NCI-H2081 (cell line): Measurements from ENCODE around the gene CDKAL1.

Source experiments
- DNase-seq, 2 experiments: peaks; one replicate each; lab custom pipeline; 2025; lab: John Stamatoyannopoulos, UW

The CDKAL1 gene

GRCh38 chr6:21103626-21104224, 569.5 kb downstream of the CDKAL1 start:
- DNase-seq = peak in 1 of 2 experiments; percentile 57

DNA sequence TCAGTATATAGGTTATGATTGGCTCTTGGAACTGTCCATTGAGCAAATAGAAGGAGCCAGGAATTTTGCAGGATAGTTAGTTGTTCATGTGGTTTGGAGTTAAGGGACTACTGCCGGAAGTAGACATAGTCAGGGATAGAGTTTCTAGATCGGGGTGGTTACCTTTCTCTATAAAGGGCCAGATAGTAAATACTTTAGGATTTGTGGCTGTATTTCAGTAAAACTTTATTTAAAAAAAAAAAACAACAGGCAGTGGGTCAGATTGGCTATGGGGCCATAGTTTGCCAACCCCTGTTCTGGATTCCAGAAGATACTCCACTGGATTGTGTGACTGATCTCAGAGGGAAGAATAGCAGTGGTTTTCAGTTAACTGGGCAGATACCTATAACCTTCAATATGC, 570.0 kb downstream of the CDKAL1 start:
- DNase-seq = no peak

DNA sequence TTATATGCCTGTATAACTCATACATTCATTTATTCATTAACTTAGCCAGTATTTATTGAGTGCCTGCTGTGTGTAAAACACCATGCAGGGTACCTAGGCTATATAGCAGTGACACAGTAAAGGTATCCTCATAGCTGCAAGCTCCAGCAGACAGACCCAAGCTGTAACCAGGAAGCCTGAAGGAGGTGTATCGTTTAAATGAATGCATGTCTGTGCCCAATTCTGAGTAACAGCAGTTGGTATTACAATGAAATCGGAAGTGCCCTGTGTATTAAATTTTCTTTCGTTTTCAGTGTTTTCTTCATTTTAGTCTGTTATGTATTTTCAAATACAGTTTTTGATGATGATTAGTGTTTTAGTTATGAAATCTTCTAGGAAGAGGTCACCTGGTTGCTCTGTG, 573.5 kb downstream of the CDKAL1 start:
- DNase-seq = no peak

DNA sequence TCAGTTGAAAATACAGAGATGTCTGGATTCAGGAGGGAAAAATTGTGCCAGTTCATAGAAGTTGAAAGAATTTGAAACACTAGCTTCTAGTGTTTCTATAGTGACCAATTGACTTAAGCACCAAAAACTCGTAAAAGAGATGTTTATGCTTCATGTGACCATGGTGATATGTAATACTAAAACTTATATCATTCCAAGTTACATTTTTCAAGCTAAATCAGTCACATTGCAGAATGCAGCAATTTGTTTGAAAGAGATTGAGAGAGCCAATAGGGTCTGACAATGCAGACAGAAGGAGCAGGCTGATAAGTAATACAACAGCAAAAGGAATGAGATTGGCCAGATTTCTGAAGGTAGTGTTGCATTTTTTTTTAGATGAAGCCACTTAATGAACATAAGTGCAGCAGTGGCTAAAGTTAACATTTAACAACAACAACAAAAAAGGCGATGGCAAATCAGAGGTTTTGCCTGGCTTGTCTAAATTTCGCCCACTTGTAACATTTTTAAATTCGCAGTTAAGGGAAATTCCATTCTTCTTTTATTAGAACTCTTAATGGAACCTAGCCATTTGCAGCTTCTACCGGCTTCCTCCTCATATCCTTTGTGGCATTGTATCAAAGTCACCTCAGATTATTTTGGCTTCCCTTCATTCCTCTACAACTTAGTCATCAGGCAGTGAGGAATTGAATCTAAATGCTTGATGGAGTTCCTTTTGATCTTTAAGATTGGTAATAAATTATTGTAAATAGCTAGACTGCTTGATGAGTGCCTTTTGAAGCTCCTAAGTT, 575.3 kb downstream of the CDKAL1 start:
- DNase-seq = no peak

DNA sequence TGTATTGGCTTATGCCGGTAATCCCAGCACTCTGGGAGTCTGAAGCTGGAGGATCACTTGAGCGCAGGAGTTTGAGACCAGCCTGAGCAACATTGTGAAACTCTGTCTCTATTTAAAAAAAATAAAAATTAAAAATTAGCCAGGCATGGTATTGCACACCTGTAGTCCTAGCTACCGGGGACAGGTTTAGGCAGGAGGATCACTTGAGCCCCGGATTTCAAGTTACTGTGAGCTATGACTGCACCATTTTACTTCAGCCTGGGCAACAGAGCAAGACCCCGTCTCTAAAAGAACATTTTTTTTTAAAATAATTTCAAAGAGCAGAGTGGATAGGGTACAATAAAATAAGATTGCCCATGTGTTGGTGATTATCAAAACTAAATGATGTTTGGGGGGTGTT, 576.4 kb downstream of the CDKAL1 start:
- DNase-seq = no peak

GRCh38 chr6:21111093-21111725, 577.0 kb downstream of the CDKAL1 start:
- DNase-seq = peak; percentile 59 to 90

- DNase-seq = peak; percentile 45 to 86
Observed at GRCh38 chr6:21115111-21115510, 580.9 kb downstream of the CDKAL1 start.

DNA sequence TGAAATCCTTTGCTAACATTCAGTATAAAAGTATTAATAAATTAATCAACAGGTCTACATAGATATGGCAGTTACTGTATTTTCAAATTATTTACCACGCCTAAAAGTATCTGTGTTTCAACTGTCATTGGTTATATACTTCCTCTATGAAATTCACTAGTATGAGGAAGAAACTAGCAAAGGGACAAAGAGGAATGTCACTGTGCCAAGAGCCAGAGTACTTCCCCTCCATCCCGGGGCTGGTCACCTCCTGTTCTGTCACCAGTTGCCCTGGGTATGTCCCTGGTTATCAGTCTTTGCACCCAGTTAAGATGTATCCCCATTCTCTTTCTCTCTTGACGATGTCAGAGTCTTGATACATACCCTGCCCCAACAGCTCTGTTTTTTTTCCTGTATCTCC, 582.5 kb downstream of the CDKAL1 start:
- no peak for DNase-seq

DNA sequence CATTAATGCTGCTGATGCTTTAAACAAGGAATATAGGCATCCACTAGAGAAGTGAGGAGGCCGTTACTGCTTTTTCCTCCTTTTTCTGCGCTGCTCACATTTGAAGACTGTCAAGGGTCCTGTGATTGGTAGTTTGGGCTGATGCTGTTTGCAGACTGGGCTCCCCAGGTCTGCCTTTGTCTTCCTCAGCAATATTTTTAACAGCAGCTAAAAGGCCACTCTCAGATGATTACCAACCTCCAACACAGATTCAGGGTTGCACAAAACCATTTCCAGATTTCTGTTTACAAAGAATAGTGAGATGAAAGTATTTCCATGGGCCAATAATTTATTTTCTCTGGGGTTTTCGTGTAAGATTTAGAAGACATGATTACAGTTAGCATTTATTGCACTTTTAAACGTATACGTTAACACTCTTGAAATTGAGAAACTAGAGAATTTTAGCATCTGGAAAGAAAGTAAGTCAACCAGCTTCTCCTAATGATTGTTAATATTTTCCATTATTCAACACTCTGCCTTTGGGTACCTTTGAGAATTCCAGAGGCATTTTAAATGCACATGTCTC, 584.0 kb downstream of the CDKAL1 start:
- peak; percentile 16 to 43 for DNase-seq

- DNase-seq = no peak
Observed at GRCh38 chr6:21121636-21122136, 587.4 kb downstream of the CDKAL1 start.

DNA sequence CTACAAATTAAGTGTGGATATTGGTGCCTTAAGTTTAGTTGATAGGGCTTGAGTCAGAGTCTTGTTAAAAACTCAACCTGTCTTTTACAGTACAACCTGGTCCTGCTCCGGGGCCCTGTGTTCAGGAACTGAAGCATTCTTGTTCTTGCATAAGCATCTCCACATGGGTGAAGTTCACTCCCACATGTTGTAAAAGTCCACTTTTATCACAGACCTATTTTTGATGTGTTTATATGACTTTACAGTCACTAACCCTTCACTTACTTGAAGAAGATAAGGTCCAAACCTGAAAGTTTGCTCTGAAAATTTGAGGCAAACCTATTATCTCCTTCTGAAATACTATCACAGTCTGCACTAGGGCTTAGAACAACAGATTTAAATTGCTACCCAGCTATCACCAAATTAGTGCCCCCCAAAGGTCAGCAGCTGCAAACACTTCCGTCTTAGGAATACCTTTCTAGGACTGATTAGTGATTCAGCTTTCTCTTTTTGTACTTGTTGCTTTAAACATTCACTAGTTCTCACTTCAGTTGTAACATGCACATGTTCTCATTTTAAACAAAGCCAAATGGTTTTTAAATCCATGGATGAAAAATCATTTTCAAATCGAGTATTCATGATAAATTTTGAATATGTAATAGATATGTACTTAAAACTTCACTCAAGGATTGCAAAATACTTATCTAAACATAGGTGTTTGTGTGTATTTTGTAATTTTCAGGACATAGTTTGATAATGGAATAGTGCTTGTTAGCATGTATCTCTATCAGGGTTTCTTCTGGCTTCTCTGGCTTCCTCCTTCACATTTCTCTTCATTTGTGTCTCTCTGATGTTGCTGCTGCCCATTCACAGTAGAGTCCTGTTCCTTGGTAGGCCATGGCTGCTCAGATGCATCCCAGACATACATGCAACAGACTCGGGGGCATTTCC, 589.5 kb downstream of the CDKAL1 start:
- no peak for DNase-seq

DNA sequence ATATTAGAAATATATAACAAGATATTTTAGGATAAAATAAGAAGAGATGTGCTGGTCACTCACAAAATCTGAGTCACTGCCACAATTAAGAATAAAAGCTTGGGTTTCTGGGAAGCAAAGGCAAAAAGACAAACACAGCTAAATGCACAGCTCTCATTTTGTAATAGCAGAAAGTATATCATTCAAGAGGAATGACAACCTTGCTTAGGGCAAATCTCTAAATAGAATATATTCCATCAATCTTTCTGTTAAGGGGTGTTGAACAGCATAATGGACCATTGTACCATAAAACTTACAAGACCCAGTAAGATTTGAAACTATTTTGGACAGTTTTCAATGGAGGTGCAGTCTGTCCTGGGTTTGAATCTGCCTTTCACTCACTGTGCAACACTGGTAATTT, 594.3 kb downstream of the CDKAL1 start:
- no peak for DNase-seq

- DNase-seq = no peak
Observed at GRCh38 chr6:21131406-21131805, 597.1 kb downstream of the CDKAL1 start.

DNA sequence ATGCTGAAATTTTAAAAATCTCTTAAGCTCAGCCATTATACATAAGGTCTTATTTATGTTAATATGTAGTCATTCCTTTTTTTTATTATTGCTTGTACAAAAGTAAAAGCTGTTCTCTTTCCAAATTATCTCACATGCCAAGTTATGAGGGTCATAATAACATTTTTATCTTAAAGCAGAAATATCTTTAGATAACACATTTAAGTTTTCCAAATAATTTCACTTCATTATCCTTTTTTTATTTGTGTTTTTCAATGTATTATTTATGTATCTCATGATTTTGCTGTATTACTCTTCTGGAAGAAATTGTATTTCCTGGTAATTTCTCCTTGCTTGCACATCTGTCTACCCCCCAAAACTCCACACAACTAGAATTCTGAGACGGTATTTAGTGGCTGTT, 598.2 kb downstream of the CDKAL1 start:
- DNase-seq = no peak

DNA sequence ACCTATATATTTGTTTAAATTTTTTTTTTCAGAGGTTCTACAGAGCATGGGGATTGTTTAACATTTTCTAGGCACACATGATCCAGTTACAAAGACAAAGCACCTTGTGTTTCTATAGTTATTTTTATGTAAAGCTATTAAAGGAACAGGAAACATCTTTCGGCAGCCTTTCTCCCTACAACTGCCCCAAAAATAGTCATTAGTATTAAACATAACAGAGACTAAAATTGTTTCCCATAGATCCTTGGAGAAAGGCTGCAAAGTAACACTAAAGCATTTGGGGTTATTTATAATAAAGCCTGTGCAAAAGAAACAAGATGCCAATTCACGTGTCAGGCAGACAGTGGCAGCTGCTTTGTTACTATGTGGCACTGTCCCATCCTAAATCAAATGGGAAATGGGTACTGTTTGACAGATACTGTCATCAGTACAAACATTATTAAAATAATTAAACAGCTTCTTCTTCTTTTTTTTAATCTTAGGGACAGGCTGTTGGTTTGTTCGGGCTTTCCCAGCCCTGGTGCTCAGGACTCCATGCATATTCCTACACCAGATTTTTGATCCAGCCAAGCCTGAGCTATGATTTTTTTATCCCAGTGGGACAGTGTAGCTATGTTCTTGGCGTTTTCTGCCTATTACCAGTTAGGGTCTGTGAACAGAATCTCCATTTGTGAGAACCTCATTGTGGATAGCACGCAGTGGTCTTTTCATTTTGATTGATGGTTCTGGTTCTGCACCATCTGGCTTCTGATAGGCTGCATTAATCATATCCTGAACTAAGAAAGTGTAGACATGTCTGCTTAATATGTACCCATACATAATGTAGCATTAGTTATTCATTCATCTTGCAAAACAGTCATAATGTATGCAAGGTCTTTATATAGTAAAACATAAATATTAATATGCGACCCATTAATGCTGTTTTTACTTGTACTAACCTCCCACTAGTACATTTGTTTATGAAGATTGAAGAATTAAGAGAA, 598.9 kb downstream of the CDKAL1 start:
- peak in 1 of 2 experiments; percentile 60 for DNase-seq

GRCh38 chr6:21133901-21134300, 599.6 kb downstream of the CDKAL1 start:
- no peak for DNase-seq

GRCh38 chr6:21134356-21134755, 600.1 kb downstream of the CDKAL1 start:
- DNase-seq = no peak

GRCh38 chr6:21135484-21136013, 601.3 kb downstream of the CDKAL1 start:
- no peak for DNase-seq

DNA sequence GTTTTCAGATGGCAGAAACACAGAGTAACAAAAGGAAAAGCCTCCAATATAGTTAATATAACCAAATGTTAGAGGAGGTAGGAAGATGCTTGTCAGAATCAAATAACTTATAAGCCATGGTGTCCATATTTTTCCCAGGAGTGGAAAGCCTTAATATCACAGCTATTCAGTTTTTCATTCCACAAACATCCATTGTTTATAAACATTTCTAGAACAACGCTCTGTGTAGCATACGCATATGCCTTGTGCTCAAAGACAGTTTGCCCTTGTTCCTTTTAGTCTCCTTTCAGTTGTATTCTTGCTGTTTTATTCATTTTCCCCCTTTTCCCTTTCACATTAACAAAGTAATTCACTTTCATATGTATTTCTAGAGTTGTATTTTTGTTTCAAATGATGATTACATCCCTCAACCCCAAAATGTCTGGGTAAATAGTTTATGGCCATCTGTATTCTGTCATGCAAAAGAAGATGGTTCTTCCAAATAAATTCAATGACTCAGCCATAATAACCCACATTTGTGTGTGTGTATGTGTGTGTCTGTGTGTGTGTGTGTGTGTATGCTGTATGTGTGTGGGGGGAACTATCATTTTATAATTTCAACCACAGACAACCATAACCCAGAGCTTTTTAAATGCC, 603.6 kb downstream of the CDKAL1 start:
- DNase-seq = no peak
